ENCODE measurements around the gene CDHR1. TPM values are rescaled to one million over a fixed set of nuclear protein-coding genes. Genes with fewer than 3 reads are reported as not detected.

CDHR1 gene
- total RNA-seq, 1 experiment from 2014 or later, result 6.6 TPM

- H3K4me2 ChIP-seq (ENCODE audit: insufficient read depth, insufficient read length, low read length), result no peak overlapping the region
- no peak overlapping the region for H3K9ac ChIP-seq (ENCODE audit: extremely low read depth, insufficient read length, low read length)
- no peak overlapping the region for H3K4ac ChIP-seq (ENCODE audit: low read depth, low read length)
- Mint-ChIP-seq H3K9me3 (no peaks in the 10 kb centered on the region), H3K27me3 (ENCODE audit: low read depth) (no peaks in the 10 kb centered on the region), H3K4me1 (peaks cover 32 to 35% of the 10 kb centered on the region in 2 experiments), H3K4me3 (no peak overlapping the region), H3K36me3 (ENCODE audit: insufficient read depth in 1 of 3, low read depth in 3 of 3) (peaks cover 12 to 35% (median 34%) of the 10 kb centered on the region in 3 experiments; a peak in 6 of 7 replicates), H3K27ac (no peak overlapping the region)
- no peak overlapping the region for H3K18ac ChIP-seq (ENCODE audit: insufficient read length, low read depth, low read length)
- H4K91ac ChIP-seq (ENCODE audit: insufficient read length, low read depth, low read length), result no peak overlapping the region
- H4K20me1 ChIP-seq (ENCODE audit: control insufficient read depth, insufficient read depth, insufficient read length), result no peaks in the 10 kb centered on the region
- no peak for DNase-seq
- TF ChIP-seq, protein P1, sequence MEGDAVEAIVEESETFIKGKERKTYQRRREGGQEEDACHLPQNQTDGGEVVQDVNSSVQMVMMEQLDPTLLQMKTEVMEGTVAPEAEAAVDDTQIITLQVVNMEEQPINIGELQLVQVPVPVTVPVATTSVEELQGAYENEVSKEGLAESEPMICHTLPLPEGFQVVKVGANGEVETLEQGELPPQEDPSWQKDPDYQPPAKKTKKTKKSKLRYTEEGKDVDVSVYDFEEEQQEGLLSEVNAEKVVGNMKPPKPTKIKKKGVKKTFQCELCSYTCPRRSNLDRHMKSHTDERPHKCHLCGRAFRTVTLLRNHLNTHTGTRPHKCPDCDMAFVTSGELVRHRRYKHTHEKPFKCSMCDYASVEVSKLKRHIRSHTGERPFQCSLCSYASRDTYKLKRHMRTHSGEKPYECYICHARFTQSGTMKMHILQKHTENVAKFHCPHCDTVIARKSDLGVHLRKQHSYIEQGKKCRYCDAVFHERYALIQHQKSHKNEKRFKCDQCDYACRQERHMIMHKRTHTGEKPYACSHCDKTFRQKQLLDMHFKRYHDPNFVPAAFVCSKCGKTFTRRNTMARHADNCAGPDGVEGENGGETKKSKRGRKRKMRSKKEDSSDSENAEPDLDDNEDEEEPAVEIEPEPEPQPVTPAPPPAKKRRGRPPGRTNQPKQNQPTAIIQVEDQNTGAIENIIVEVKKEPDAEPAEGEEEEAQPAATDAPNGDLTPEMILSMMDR (conservative IDR thresholded peaks at IDR 0.05), result no peak
- peaks cover 4% of the 10 kb centered on the region; the same call in 1 of the 2 replicates for H3K4me1 ChIP-seq (ENCODE audit: insufficient read depth, low read length)
- H3K23ac ChIP-seq (ENCODE audit: insufficient read length, low read depth, low read length), result no peak overlapping the region
- H3K27me3 ChIP-seq (ENCODE audit: insufficient read depth, low read length), result no peaks in the 10 kb centered on the region
- H3K79me1 ChIP-seq (ENCODE audit: insufficient read depth, low read depth, low read length, poor library complexity, severe bottlenecking), result no peaks in the 10 kb centered on the region
- no peak overlapping the region for H4K8ac ChIP-seq (replicated peaks; ENCODE audit: insufficient read length, low read depth, low read length)
- H4K5ac ChIP-seq (ENCODE audit: insufficient read length, low read depth, low read length), result no peak overlapping the region
- no peak overlapping the region for H2AK5ac ChIP-seq (ENCODE audit: insufficient read length, low read length)
- H2BK120ac ChIP-seq (ENCODE audit: low read depth, low read length, poor library complexity, severe bottlenecking), result no peak overlapping the region
- no peak overlapping the region for H2BK5ac ChIP-seq (ENCODE audit: insufficient read length, low read length)
- H3K79me2 ChIP-seq (ENCODE audit: insufficient read depth, low read length), result no peaks in the 10 kb centered on the region
- H3K56ac ChIP-seq (ENCODE audit: insufficient read length, low read depth, low read length), result no peak overlapping the region
- no peak overlapping the region for H3K14ac ChIP-seq (ENCODE audit: insufficient read depth, low read length)
- WGBS (ENCODE audit: extremely low coverage, insufficient read length, low lambda C conversion rate), result no CpG with 5 or more reads among the region's 2 CpGs
- no peak overlapping the region for H3T11ph ChIP-seq (ENCODE audit: low read length)
- no peaks in the 10 kb centered on the region for H3K23me2 ChIP-seq (ENCODE audit: insufficient read length, low read depth, low read length, poor library complexity, severe bottlenecking)
- no peak overlapping the region for H2AFZ ChIP-seq (ENCODE audit: low read length)
- H2BK12ac ChIP-seq (ENCODE audit: insufficient read length, low read depth, low read length), result no peak overlapping the region
- H3K27ac ChIP-seq (ENCODE audit: insufficient read length, low read depth, low read length), result no peak overlapping the region
- H3K9me3 ChIP-seq (ENCODE audit: control insufficient read depth, low read depth, low read length), result no peaks in the 10 kb centered on the region
- H2BK15ac ChIP-seq (ENCODE audit: low read depth, low read length), result no peak overlapping the region
- no peak overlapping the region for H2BK20ac ChIP-seq (ENCODE audit: low read depth, low read length, poor library complexity, severe bottlenecking)
These were observed 38.3 kb upstream of the CDHR1 start for GRCh38 chr10:84156009-84156408.

Data from H9 (cell line).